ENCODE measurements around the gene HIBCH. TPM values are rescaled to one million over a fixed set of nuclear protein-coding genes. Genes with fewer than 3 reads are reported as not detected.

Gene HIBCH
- total RNA-seq, 1 experiment from 2014 or later = 24.7 TPM

DNA sequence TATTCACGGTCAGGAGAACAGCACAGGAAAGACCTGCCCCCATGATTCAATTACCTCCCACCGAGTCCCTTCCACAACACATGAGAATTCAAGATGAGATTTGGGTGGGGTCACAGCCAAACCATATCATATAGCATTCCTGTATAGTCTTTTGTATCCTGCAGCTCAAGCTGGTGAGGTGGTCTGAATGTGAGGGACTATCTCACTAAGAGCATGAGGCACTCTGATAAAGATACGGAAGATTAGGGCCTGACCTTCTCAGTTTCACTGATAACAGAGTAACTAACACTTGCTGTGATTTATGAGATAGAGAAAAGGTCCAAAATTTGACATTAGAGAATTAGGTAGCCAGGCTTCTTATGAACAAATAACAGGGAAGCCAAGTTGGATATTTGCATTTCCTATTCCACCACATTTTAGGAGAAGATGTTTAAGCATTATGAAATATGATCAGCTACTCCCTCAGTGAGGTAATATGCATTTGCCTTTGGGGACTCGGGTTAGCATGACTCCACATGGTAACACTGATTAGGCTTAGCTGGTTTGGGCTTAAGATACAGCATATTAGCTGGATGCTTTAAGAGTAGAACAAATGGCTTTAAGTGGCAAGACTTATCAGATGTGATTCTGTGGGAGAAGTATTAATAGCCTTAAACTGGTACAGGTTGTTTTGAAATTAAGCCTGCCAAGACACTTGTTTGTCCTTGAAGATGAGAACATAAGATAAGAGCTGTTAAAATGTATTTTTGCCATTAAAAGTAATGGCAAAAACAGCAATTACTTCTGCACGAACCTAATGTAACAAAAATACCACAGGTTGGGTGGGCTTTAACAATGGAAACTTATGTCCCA lies 150.2 kb downstream of the HIBCH start:
- ATAC-seq (no peak), DNase-seq (ENCODE audit: low read depth, low spot score) (no peak)
- intact Hi-C loops (cut with micrococcal nuclease) = no loop called here
- H3K9me3 ChIP-seq (ENCODE audit: control insufficient read depth in 1 of 2, insufficient read depth in 1 of 2, low read depth in 1 of 2, low read length in 2 of 2) = no peaks in the 10 kb centered on the region
- POLR2A ChIA-PET = no interaction called here
- H3K4me3 ChIP-seq (replicated peaks in 1 of 2; ENCODE audit: low read depth in 1 of 2, low read length in 2 of 2) = no peak overlapping the region
- H4K20me1 ChIP-seq (ENCODE audit: insufficient read depth) = no peaks in the 10 kb centered on the region
- no peak overlapping the region for H2AFZ ChIP-seq (ENCODE audit: low read depth, low read length, poor library complexity, severe bottlenecking)
- BruUV-seq (replicated peaks) = no TSS peak
- CTCF ChIA-PET = no interaction called here
- H3K4me1 ChIP-seq (ENCODE audit: control insufficient read depth in 1 of 2, insufficient read depth in 2 of 2, low read length in 2 of 2) = peaks cover 0 to 5% of the 10 kb centered on the region in 2 experiments; a peak in 1 of 4 replicates
- RAD21 ChIA-PET (ENCODE audit: low non-redundant PET in 1 of 2, low total read pairs in 2 of 2, uncharacterized antibody in 2 of 2, unreplicated experiment in 2 of 2) = no interaction called here
- no peaks in the 10 kb centered on the region for H3K27me3 ChIP-seq (ENCODE audit: insufficient read depth, low read length)
- H3K4me2 ChIP-seq (ENCODE audit: low read length) = no peak overlapping the region
- no peaks in the 10 kb centered on the region for H3K36me3 ChIP-seq (ENCODE audit: control insufficient read depth in 1 of 2, insufficient read depth in 2 of 2, low read length in 2 of 2)
- no peak overlapping the region for H3K27ac ChIP-seq (ENCODE audit: low read depth, low read length)
- TF ChIP-seq SIN3A (IDR thresholded peaks at IDR 0.05; ENCODE audit: low read depth) (no peak), POLR2A (IDR thresholded peaks at IDR 0.05; ENCODE audit: borderline replicate concordance, extremely low read depth, insufficient read depth, insufficient read length) (no peak), SRF (IDR thresholded peaks at IDR 0.05; ENCODE audit: low read depth) (no peak), SP1 (IDR thresholded peaks at IDR 0.05; ENCODE audit: low read depth) (no peak)
- H3K79me2 ChIP-seq (ENCODE audit: insufficient read depth, low read length) = no peaks in the 10 kb centered on the region
- H3K9me2 ChIP-seq (ENCODE audit: insufficient read depth) = no peaks in the 10 kb centered on the region
- no peak overlapping the region for H3K9ac ChIP-seq (ENCODE audit: low read length)

DNA sequence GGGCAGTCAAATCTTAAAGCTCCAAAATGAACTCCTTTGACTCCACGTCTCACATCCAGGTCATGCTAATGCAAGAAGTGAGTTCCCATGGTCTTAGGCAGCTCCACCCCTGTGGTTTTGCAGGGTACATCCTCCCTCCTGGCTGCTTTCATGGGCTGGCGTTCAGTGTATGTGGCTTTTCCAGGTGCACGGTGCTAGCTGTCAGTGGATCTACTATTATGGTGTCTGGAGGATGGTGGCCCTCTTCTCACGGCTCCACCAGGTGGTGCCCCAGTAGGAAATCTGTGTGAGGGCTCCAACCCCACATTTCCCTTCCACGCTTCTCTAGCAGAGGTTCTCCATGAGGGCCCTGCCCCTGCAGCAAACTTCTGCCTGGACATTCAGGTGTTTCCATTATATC lies 151.9 kb downstream of the HIBCH start:
- intact Hi-C loops (cut with micrococcal nuclease) = no loop called here
- H3K9ac ChIP-seq (ENCODE audit: low read length) = no peak overlapping the region
- no peak overlapping the region for H3K4me3 ChIP-seq (replicated peaks in 1 of 2; ENCODE audit: low read depth in 1 of 2, low read length in 2 of 2)
- H3K79me2 ChIP-seq (ENCODE audit: insufficient read depth, low read length) = no peaks in the 10 kb centered on the region
- DNase-seq (ENCODE audit: low read depth, low spot score) = no peak
- RAD21 ChIA-PET (ENCODE audit: low non-redundant PET in 1 of 2, low total read pairs in 2 of 2, uncharacterized antibody in 2 of 2, unreplicated experiment in 2 of 2) = no interaction called here
- H2AFZ ChIP-seq (ENCODE audit: low read depth, low read length, poor library complexity, severe bottlenecking) = no peak overlapping the region
- H3K27ac ChIP-seq (ENCODE audit: low read depth, low read length) = no peak overlapping the region
- no TSS peak for BruUV-seq (replicated peaks)
- H3K27me3 ChIP-seq (ENCODE audit: insufficient read depth, low read length) = no peaks in the 10 kb centered on the region
- CTCF ChIA-PET = no interaction called here
- no peak overlapping the region for H3K4me2 ChIP-seq (ENCODE audit: low read length)
- no peak for TF ChIP-seq ZNF274 (IDR thresholded peaks at IDR 0.05; ENCODE audit: low read depth, low read length)
- TF ChIP-seq, protein P1, sequence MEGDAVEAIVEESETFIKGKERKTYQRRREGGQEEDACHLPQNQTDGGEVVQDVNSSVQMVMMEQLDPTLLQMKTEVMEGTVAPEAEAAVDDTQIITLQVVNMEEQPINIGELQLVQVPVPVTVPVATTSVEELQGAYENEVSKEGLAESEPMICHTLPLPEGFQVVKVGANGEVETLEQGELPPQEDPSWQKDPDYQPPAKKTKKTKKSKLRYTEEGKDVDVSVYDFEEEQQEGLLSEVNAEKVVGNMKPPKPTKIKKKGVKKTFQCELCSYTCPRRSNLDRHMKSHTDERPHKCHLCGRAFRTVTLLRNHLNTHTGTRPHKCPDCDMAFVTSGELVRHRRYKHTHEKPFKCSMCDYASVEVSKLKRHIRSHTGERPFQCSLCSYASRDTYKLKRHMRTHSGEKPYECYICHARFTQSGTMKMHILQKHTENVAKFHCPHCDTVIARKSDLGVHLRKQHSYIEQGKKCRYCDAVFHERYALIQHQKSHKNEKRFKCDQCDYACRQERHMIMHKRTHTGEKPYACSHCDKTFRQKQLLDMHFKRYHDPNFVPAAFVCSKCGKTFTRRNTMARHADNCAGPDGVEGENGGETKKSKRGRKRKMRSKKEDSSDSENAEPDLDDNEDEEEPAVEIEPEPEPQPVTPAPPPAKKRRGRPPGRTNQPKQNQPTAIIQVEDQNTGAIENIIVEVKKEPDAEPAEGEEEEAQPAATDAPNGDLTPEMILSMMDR (IDR thresholded peaks at IDR 0.05 in 2 of 3, conservative IDR thresholded peaks at IDR 0.05 in 1 of 3; ENCODE audit: borderline replicate concordance in 1 of 3, insufficient read depth in 1 of 3, low read depth in 2 of 3, low read length in 2 of 3) = no peak
- no peaks in the 10 kb centered on the region for H3K36me3 ChIP-seq (ENCODE audit: control insufficient read depth in 1 of 2, insufficient read depth in 2 of 2, low read length in 2 of 2)
- H3K9me2 ChIP-seq (ENCODE audit: insufficient read depth) = no peaks in the 10 kb centered on the region
- H3K9me3 ChIP-seq (ENCODE audit: control insufficient read depth in 1 of 2, insufficient read depth in 1 of 2, low read depth in 1 of 2, low read length in 2 of 2) = no peaks in the 10 kb centered on the region
- ATAC-seq = no peak
- no peaks in the 10 kb centered on the region for H4K20me1 ChIP-seq (ENCODE audit: insufficient read depth)
- no peaks in the 10 kb centered on the region for H3K4me1 ChIP-seq (ENCODE audit: control insufficient read depth in 1 of 2, insufficient read depth in 2 of 2, low read length in 2 of 2)
- POLR2A ChIA-PET = no interaction called here

Data from HCT116 (cell line).